Ureter (tissue), 1 donor: Measurements from ENCODE around the gene SOCS6. TPM values are rescaled to one million over a fixed set of nuclear protein-coding genes. Genes with fewer than 3 reads are reported as not detected.

Source experiments
- DNase-seq: peaks from one replicate; pipeline ENCODE4 v3.0.0-alpha.2; 2020; ENCODE audit warnings: low spot score
- total RNA-seq: library from RNA; stranded (reverse); gene quantifications from one replicate; pipeline ENCODE4 v1.2.4, GENCODE V29; 2023
- donor health status: DM: yes; HTN: yes; CAD: no.

Gene SOCS6
- total RNA-seq, 1 donor from 2014 or later: 19.9 TPM

- no peak for DNase-seq
Measured at GRCh38 chr18:70288171-70288850, 534 bp upstream of the SOCS6 start.

- DNase-seq: peak; percentile 46
Measured at GRCh38 chr18:70289351-70290312, 787 bp downstream of the SOCS6 start.

GRCh38 chr18:70290482-70291294, 1.8 kb downstream of the SOCS6 start:
- no peak for DNase-seq

GRCh38 chr18:70291295-70291574, 2.4 kb downstream of the SOCS6 start:
- DNase-seq: no peak

GRCh38 chr18:70292628-70293027, 3.8 kb downstream of the SOCS6 start:
- no peak for DNase-seq

- DNase-seq: no peak
Measured at GRCh38 chr18:70293166-70293565, 4.3 kb downstream of the SOCS6 start.

GRCh38 chr18:70294471-70295191, 5.8 kb downstream of the SOCS6 start:
- no peak for DNase-seq

GRCh38 chr18:70295192-70296188, 6.6 kb downstream of the SOCS6 start:
- no peak for DNase-seq

GRCh38 chr18:70296289-70296688, 7.4 kb downstream of the SOCS6 start:
- DNase-seq: no peak

- DNase-seq: no peak
Measured at GRCh38 chr18:70296781-70297180, 7.9 kb downstream of the SOCS6 start.

GRCh38 chr18:70299393-70299792, 10.5 kb downstream of the SOCS6 start:
- DNase-seq: no peak

- DNase-seq: no peak
Measured at GRCh38 chr18:70301667-70302066, 12.8 kb downstream of the SOCS6 start.

GRCh38 chr18:70308555-70309294, 19.9 kb downstream of the SOCS6 start:
- DNase-seq: no peak

- DNase-seq: no peak
Measured at GRCh38 chr18:70310560-70311320, 21.9 kb downstream of the SOCS6 start.

GRCh38 chr18:70311726-70312125, 22.9 kb downstream of the SOCS6 start:
- DNase-seq: no peak

- DNase-seq: no peak
Measured at GRCh38 chr18:70313640-70314039, 24.8 kb downstream of the SOCS6 start.

- DNase-seq: no peak
Measured at GRCh38 chr18:70314151-70314782, 25.4 kb downstream of the SOCS6 start.

- DNase-seq: no peak
Measured at GRCh38 chr18:70319187-70319586, 30.3 kb downstream of the SOCS6 start.
